ENCODE results near the gene QTRT2.

DNA sequence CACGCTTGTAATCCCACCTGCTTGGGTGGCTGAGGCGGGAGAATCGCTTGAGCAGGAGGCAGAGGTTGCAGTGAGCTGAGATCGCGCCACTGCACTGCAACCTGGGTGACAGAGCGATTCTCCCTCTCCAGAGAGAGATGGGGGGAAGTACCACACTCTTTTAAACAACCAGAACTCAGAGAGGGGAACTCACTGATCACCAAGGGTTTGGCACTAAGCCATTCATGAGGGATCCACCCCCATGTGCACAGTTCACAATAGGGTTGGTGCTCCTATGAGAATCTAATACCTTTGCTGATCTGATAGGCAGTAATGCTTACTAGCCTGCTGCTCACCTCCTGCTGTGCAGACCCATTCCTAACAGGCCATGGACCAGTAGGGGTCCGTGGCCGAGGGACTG is 51.6 kb downstream of the QTRT2 start:
- TF ChIP-seq, protein P1, sequence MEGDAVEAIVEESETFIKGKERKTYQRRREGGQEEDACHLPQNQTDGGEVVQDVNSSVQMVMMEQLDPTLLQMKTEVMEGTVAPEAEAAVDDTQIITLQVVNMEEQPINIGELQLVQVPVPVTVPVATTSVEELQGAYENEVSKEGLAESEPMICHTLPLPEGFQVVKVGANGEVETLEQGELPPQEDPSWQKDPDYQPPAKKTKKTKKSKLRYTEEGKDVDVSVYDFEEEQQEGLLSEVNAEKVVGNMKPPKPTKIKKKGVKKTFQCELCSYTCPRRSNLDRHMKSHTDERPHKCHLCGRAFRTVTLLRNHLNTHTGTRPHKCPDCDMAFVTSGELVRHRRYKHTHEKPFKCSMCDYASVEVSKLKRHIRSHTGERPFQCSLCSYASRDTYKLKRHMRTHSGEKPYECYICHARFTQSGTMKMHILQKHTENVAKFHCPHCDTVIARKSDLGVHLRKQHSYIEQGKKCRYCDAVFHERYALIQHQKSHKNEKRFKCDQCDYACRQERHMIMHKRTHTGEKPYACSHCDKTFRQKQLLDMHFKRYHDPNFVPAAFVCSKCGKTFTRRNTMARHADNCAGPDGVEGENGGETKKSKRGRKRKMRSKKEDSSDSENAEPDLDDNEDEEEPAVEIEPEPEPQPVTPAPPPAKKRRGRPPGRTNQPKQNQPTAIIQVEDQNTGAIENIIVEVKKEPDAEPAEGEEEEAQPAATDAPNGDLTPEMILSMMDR (conservative IDR thresholded peaks at IDR 0.05; ENCODE audit: low read depth, low read length): no peak
- TF ChIP-seq EZH2 (IDR thresholded peaks at IDR 0.05; ENCODE audit: borderline replicate concordance, low read depth, low read length, poor library complexity, severe bottlenecking): no peak
